Measurements from ENCODE around the gene YWHAH. TPM values are rescaled to one million over a fixed set of nuclear protein-coding genes. Genes with fewer than 3 reads are reported as not detected.

The YWHAH gene
- 46.6 and 51.1 TPM in 2 replicates for total RNA-seq
- 51.9 TPM for total RNA-seq (2013)
- polyA plus RNA-seq = 32.6 and 75.0 TPM in 2 replicates
- polyA minus RNA-seq = 45.0 and 60.5 TPM in 2 replicates

DNA sequence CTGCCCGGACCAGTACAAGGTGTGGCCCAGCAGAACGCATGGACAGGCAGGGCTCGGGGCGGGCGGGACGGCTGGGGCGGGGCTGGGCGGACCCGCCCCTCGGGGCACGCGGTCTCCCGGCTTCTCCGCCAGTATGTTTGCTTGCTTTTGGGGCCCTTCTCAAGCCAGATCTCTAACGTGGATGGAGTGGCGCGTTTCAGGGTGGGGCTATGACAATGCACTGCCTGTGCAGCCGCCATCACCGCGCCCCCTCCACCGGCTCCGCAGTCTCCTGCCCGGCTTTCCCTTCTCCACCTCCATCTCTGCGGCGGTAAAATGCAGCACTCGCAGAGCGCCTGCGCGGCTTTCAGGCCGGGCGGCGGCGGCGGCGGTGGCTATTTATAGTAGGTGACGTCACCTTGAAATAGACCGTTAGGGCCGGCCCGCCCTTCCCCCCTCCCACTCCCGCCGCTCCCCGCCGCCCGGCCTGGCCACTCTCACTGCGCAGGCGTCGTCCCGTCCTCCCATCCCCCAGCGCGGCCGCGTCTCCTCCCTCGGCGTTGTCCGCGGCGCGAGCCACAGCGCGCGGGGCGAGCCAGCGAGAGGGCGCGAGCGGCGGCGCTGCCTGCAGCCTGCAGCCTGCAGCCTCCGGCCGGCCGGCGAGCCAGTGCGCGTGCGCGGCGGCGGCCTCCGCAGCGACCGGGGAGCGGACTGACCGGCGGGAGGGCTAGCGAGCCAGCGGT, at the start of gene YWHAH:
Gene YWHAH, plus strand, starts transcription at position 558 of the 722 bp plus-strand sequence. CDS start 199 bp downstream, outside the sequence.
- H3K27me3 ChIP-seq (replicated peaks in 1 of 4; ENCODE audit: control extremely low read depth in 1 of 4, control insufficient read depth in 3 of 4, insufficient read depth in 4 of 4, low read length in 3 of 4) = no peaks in the 10 kb centered on the region
- CTCF ChIA-PET = interaction anchor here (5.0 kb wide), 1 partner anchor 279 kb away, joined by 59 read pairs; no protein-coding TSS in a partner anchor
- Mint-ChIP-seq H3K4me1 (peaks cover 18% of the 10 kb centered on the region), H3K9me3 (ENCODE audit: insufficient read depth) (no peaks in the 10 kb centered on the region), H3K27ac (peak within 1 kb of the TSS; percentile 97), H3K27me3 (no peaks in the 10 kb centered on the region), H3K4me3 (no peak within 1 kb of the TSS)
- intact Hi-C loops (cut with micrococcal nuclease) = loop anchor here (1.0 to 10.0 kb wide), 7 partner anchors 26 to 1677 kb away; partner anchors contain the start of genes LIMK2, MORC2, OSM and PATZ1
- peaks cover 14% of the 10 kb centered on the region for H3K79me2 ChIP-seq (ENCODE audit: control insufficient read depth, insufficient read depth, low read length)
- H2AFZ ChIP-seq (ENCODE audit: insufficient read depth, low read depth, low read length, poor library complexity, severe bottlenecking) = peak within 1 kb of the TSS; percentile 86
- H3K4me2 ChIP-seq (replicated peaks; ENCODE audit: low read depth, low read length, poor library complexity, severe bottlenecking) = peak within 1 kb of the TSS; percentile 98
- under 1% methylated on average over 81 of the region's 86 CpGs for WGBS (ENCODE audit: insufficient coverage)
- H3K9me3 ChIP-seq (ENCODE audit: control extremely low read depth in 1 of 3, control insufficient read depth in 2 of 3, insufficient read depth in 1 of 3, low read length in 2 of 3) = no peaks in the 10 kb centered on the region
- TF ChIP-seq, protein P1, sequence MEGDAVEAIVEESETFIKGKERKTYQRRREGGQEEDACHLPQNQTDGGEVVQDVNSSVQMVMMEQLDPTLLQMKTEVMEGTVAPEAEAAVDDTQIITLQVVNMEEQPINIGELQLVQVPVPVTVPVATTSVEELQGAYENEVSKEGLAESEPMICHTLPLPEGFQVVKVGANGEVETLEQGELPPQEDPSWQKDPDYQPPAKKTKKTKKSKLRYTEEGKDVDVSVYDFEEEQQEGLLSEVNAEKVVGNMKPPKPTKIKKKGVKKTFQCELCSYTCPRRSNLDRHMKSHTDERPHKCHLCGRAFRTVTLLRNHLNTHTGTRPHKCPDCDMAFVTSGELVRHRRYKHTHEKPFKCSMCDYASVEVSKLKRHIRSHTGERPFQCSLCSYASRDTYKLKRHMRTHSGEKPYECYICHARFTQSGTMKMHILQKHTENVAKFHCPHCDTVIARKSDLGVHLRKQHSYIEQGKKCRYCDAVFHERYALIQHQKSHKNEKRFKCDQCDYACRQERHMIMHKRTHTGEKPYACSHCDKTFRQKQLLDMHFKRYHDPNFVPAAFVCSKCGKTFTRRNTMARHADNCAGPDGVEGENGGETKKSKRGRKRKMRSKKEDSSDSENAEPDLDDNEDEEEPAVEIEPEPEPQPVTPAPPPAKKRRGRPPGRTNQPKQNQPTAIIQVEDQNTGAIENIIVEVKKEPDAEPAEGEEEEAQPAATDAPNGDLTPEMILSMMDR (IDR thresholded peaks at IDR 0.05) = no peak
- no peak for TF ChIP-seq EZH2 (IDR thresholded peaks at IDR 0.05; ENCODE audit: borderline replicate concordance, insufficient read depth, low read depth, low read length, poor library complexity, severe bottlenecking)
- POLR2A ChIA-PET = interaction anchor here (0.6 kb wide), 1 partner anchor 145 kb away, joined by 10 read pairs; no protein-coding TSS in a partner anchor
- peak; percentile 96 for DNase-seq
- H3K4me1 ChIP-seq (ENCODE audit: control insufficient read depth in 2 of 2, insufficient read depth in 2 of 2, low read length in 2 of 2) = peaks cover 29 to 31% of the 10 kb centered on the region in 2 donors
- peak within 1 kb of the TSS; percentile 85 for H3K9ac ChIP-seq (ENCODE audit: low read length)
- peaks cover 0 to 5% of the 10 kb centered on the region in 2 experiments for H3K36me3 ChIP-seq (replicated peaks in 1 of 2; ENCODE audit: control extremely low read depth in 1 of 2, control insufficient read depth in 1 of 2, extremely low read depth in 1 of 2, insufficient read depth in 2 of 2, low read length in 1 of 2)
- H4K20me1 ChIP-seq (ENCODE audit: control insufficient read depth, insufficient read depth, low read length, poor library complexity, severe bottlenecking) = peaks cover 7% of the 10 kb centered on the region
- H3K4me3 ChIP-seq (ENCODE audit: control extremely low read depth in 1 of 5, extremely low read depth in 1 of 5, insufficient read depth in 1 of 5, low read depth in 2 of 5, low read length in 4 of 5) = peak within 1 kb of the TSS; percentile 67 to 78 (median 75)
- peak; percentile 85 for ATAC-seq (ENCODE audit: low read depth)
- peak within 1 kb of the TSS; percentile 82 to 85 for H3K27ac ChIP-seq (ENCODE audit: low read length in 2 of 2)
